OCI-M1 (cell line): ENCODE results near the gene ADGRV1.
"Not testable (repeated sequence)": the region's sequence is repeated elsewhere in the genome, so short reads cannot be mapped to it uniquely, and the experiment has no call there.

Experiments
- DNase-seq: peaks from one replicate; lab custom pipeline; 2025; lab: John Stamatoyannopoulos, UW

The ADGRV1 gene

DNA sequence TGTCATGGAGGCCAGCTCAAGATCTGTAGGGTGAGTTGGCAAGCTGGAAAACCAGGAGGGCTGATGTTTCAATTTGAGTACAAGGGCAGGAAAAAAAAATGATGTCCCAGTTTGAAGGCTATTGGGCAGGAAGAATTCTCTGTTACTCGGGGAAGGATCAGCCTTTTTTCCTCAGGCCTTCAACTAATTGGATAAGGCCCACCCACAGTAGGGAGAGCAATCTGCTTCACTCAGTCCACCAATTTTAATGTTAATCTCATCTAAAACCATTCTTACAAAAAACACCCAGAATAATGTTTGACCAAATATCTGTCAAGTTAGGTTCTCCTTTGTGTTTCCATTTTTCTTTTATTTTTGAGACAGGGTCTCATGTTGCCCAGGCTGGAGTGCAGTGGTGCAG lies 442.1 kb downstream of the ADGRV1 start:
- DNase-seq: no peak

DNA sequence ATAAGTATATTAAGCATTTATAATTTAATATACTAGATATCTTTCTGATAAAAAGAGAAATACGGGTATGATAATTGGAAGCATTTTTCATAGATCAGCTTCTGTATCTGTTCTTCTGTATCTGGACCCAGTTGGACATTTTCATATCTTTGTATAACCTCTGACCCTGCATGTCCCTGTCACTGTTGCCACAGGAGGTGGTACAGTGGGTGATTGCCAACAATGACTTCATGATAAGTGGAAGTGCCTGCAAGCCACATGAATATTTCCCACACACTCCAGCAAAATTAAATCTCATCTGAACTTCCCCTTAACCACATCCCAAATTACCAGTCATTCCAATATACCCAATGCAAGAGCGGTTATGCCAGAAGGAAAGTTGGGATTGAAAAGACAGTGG lies 448.1 kb downstream of the ADGRV1 start:
- DNase-seq: no peak

DNA sequence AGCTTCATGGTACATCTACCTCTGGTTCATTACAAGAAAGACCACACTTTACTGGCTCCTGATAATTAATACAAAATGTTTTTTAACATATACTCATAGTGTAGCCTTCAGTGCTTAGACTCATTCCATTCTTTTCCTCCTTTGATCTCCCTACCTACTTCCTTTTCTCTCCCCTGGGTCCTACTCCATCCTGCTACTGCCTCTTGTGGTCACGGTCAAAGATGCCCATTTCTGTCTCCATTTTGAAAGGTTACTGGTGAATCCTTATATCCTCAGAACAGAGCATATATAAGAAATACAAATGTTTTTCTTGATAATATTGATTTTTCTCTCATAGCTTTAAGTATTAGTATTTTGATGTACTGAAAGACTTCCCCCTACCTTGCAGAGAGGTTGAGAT lies 448.7 kb downstream of the ADGRV1 start:
- DNase-seq: peak; percentile 9

- DNase-seq: no peak
Observed at GRCh38 chr5:91007780-91008402, 449.3 kb downstream of the ADGRV1 start.

DNA sequence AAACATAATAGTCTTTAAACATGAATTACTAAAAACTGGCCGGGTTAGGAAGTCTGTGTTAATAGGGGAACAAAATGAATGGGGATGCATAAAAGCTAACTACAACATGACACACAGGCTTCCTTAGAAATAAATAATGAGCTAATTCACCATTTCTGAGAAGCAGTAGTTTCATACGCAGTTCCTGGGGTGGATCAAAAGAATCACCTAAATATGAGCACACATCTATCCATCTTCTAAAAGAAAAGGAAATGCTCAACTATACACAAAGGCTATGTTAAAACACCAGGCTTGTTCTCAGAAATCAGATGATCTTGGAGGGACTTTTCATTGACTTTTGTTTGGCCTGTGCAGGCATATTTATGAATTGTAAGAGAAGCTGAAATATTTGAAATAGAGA lies 451.5 kb downstream of the ADGRV1 start:
- no peak for DNase-seq

GRCh38 chr5:91011029-91011428 lies 452.4 kb downstream of the ADGRV1 start:
- no peak for DNase-seq

DNA sequence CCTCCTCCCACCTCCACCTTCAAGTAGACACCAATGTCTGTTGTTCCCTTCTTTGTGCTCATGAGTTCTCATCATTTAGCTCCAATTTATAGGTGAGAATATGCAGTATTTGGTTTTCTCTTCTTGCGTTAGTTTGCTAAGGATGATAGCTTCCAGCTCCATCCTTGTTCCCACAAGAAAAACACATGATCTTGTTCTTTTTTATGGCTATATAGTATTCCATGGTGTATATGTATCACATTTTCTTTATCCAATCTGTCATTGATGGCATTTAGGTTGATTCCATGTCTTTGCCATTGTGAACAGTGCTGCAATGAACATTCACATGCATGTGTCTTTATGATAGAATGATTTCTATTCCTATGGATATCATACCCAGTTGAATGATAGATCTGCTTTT lies 454.3 kb downstream of the ADGRV1 start:
- DNase-seq: not testable (repeated sequence)

DNA sequence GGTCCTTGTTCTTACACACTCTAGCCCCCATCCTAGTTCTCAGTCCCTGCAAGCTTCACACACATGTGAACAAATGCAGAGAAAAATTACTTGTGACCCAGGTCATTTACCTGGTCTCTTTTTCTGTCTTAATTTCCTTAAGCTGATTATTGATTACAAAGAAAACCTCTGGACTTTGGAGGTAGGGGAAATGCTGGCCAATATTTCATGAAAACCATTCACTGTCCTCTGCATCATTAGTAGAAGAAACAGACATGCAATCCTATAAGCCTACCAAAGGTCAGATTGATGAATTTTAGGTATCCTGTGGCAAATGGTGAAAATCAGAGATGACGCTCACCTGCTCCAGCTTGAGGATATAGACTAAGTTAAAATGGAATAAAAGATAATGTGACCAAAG lies 457.7 kb downstream of the ADGRV1 start:
- DNase-seq: no peak

DNA sequence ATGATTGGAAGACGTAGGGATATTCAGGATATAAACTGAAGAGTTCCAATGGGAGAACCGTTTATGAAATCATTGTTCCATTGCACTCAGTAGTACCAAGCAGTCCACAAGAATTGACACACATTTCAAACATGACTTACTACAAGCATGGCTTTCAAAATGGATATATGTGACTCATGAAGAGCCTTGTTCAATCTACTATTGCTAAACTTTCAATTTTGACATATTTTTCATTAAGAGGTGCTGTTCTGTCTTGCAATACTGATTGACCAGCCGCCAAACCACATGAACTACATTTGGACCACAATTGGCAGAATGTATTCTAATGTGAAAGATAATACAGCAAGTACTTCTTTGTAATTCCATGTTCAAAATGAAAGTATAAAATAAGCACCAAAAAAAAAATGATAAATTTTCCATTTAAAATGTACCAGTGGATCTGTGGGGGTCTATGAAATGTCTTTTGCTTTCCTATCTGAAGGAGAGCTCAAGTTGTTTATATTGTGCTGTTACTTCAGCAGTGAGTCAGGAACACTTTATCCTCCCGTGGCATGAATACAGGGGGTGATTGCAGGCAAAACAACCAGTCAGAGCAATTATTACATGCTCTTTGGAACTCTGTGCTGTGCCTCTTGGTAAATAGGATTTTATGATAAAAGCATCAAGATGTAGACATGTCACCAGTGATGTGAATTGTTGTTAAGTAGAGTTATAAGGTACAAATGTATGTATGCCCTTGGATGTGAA lies 458.5 kb downstream of the ADGRV1 start:
- no peak for DNase-seq

GRCh38 chr5:91018200-91018599 lies 459.6 kb downstream of the ADGRV1 start:
- DNase-seq: no peak

DNA sequence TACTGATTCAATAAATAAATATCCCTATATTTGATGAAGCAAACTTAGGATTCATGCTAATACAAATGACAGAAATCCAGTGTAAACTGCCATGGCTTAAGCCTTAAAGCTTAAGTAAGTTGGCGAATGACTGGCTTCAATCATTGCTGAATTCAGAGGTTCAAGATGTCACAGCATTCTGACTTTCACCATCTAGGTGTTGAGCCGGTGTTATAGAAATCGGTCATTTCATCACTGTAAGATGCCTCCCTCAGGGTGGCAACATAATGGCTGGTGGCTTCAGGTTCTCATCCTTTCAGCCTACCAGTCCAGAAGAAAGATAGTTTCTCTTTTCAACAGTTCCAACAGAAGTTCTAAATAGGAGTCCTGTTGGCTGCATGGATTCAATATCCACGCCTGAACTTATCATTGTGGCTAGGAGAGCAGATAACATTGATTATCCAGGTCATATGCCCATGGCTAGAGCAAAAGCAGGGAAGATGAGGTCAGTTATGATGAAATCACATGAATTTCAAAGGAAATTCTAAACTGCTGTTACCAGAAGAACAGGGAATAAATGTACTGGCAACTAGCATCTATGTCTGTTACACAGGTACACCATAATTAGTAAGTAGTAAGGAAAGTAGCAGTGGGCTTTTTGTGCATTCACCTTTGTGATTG lies 460.2 kb downstream of the ADGRV1 start:
- no peak for DNase-seq

DNA sequence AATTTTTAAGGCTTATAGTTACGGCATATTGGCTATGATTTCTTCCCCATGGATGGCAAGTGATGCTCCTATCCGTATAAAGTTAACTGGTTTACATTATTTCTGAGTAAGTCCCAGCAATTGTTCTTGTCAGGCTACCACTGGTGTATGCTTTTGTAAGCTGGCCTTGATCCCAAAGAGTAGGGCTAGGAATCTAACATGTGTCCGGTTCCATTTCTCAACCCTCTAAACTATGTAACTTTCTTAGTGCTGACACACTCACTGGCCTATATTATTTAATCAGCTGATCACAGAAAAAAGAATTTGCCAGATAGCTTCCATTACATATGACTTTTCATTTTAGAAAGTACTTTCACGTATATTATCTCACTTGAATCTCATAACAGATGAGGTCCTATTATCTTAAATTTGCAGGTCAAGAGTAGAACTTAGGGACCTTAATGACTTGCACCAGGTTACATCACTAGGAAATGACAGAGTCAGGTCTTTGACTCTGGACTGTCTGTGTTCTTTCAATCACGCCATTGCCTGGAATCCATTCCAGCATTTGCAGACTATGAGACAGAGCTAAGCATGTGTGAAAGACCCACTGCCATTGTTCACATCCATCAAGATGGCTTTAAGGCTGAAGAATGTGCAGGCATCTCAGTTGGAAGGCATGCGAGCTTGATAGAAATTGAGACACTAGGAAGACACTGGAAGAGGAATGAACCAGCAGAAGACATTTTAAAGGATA lies 461.6 kb downstream of the ADGRV1 start:
- no peak for DNase-seq

- no peak for DNase-seq
Observed at GRCh38 chr5:91022518-91022917, 463.9 kb downstream of the ADGRV1 start.

GRCh38 chr5:91024206-91024605 lies 465.6 kb downstream of the ADGRV1 start:
- DNase-seq: no peak

- no peak for DNase-seq
Observed at GRCh38 chr5:91024727-91025126, 466.1 kb downstream of the ADGRV1 start.

DNA sequence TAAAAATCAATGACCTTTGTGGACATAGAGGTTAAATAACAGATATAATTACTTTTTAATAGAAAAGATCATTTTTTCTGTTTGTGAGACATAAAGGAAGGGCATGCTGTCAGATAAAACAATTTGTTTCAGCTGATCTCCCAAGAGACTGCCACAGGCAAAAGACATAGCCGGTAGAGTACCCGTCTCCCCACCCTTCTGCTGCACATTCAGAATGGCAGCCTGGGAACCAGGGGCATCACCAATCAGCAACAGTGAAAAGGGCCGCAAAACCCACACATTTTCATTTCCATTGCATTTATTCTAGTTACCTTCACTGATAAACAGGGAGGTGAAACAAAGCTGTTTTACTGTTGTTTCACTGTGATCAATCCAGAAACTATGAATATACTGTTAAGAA lies 466.9 kb downstream of the ADGRV1 start:
- no peak for DNase-seq

DNA sequence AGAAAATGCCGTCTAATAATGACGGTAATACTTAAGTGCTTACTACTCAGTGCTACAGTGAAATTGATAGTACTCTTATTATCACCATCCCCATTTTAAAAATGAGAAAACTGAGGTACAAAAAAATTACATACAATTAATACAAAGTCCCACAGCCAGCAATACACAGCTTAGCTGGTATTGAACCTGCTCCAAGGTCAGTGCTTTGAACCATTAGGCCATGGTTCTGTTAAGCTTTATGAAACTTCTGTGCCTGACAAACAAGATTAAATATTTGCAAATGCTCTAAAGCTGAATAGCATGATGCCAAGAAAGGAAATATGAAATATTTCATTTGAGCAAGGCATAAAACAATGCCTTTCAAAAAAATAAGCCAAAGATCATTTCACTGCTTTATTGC lies 467.4 kb downstream of the ADGRV1 start:
- no peak for DNase-seq

GRCh38 chr5:91026466-91026865 lies 467.9 kb downstream of the ADGRV1 start:
- no peak for DNase-seq

GRCh38 chr5:91027405-91028139 lies 469.0 kb downstream of the ADGRV1 start:
- DNase-seq: no peak

- peak; percentile 47 for DNase-seq
Observed at GRCh38 chr5:91028499-91028956, 469.9 kb downstream of the ADGRV1 start.

- DNase-seq: no peak
Observed at GRCh38 chr5:91030521-91031401, 472.2 kb downstream of the ADGRV1 start.
